ENCODE results near the gene NFE2L1.

NFE2L1 gene

DNA sequence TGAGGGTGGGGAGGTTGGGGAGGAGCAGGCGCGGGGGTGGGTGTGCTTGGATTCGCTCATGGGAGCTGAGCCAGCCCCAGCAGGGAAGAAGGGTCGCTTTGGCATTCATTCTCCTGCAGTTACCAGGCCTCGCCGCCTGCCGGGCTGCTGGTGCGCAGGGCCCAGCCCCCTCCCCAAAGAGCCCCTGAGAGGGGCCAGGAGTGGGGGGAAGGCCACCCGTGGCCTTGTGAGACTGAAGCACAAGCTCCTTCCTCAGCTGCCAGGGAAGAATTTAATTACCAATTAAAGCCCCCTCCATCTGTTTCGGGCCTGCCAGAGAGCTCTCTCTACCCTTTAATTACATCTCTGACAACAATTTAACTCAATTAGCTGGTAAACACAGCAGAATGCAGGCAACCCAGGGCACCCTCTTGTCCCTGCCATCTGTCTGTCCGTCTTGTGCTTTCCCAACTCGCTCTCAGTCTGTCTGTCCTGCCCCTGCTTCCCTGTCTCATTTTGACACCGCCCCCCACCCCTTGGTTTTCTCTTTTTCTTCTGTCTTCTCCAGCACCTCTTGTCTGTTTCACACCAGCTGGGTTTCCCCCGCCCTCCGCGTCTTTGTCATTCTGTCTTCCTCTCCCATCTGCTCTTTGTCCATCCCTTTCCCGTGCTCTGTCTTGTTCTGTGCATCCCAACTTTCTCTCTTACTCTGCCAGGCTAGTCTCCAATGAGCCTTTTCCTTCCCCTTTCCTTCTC, 44.6 kb upstream of the NFE2L1 start:
- Histone ChIP-seq H3K27me3 (no peaks in the 10 kb centered on the region), H3K4me1 (peaks cover 52% of the 10 kb centered on the region), H3K9me3 (no peaks in the 10 kb centered on the region), H3K4me3 (ENCODE audit: low read depth, low read length) (peak overlapping the region; percentile 30), H3K36me3 (no peaks in the 10 kb centered on the region)
- TF ChIP-seq, protein P1, sequence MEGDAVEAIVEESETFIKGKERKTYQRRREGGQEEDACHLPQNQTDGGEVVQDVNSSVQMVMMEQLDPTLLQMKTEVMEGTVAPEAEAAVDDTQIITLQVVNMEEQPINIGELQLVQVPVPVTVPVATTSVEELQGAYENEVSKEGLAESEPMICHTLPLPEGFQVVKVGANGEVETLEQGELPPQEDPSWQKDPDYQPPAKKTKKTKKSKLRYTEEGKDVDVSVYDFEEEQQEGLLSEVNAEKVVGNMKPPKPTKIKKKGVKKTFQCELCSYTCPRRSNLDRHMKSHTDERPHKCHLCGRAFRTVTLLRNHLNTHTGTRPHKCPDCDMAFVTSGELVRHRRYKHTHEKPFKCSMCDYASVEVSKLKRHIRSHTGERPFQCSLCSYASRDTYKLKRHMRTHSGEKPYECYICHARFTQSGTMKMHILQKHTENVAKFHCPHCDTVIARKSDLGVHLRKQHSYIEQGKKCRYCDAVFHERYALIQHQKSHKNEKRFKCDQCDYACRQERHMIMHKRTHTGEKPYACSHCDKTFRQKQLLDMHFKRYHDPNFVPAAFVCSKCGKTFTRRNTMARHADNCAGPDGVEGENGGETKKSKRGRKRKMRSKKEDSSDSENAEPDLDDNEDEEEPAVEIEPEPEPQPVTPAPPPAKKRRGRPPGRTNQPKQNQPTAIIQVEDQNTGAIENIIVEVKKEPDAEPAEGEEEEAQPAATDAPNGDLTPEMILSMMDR (IDR thresholded peaks at IDR 0.05; ENCODE audit: low read depth, low read length): peak; percentile 41
- DNase-seq: peak; percentile 96

DNA sequence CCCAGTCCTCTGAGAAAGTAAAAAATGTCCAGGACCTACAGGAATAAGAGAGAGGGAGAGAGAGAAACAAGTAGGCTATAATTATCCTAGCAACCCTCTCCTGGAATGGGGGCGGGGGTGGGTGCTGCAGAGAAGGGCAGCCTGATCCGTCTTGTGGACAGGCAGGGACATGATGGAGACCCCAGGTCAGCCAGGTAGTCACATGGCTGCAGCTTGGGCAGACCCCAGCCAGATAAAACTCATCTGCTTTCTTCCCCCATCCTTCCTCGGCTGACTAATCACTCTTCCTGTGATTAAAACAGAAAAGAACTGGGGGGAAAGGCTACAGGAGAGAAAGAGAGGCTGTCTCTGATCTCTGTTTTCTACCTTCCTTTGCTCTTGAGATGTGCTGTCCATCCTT, 43.2 kb upstream of the NFE2L1 start:
- TF ChIP-seq, protein P1 (IDR thresholded peaks at IDR 0.05; ENCODE audit: low read depth, low read length): no peak

DNA sequence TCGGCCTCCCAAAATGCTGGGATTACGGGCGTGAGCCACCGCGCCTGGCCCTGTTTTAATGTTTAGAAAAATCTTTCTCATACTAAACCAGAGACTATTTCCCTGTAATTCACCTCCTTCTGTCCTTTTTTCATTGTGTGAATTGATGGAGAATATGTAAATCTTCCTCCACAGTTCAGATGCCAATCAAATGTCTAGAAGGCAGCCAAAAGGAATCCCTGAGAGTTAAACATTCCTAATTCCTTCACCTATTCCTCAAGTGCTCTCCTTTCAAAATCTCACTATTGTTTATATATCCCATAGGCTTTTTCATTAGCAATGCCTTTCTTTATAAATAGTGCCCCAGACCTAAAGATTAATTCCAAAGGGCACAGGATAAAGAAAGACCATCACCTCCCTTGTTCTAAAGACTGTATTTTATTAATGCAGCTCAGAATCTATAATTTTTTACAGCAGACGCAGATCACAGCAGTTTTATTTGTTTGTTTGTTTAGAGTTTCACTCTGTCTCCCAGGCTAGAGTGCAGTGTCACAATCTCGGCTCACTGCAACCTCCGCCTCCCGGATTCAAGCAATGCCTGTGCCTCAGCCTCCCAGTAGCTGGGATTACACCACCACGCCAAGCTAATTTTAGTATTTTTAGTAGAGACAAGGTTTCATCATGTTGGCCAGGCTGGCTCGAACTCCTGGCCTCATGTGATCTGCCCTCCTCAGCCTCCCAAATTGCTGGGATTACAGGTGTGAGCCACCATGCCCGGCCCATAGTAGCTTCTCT, 41.0 kb upstream of the NFE2L1 start:
- no peaks in the 10 kb centered on the region for H3K36me3 ChIP-seq
- no peaks in the 10 kb centered on the region for H3K27me3 ChIP-seq
- H3K9me3 ChIP-seq: no peaks in the 10 kb centered on the region
- H3K4me3 ChIP-seq (ENCODE audit: low read depth, low read length): no peak overlapping the region
- TF ChIP-seq, protein P1 (IDR thresholded peaks at IDR 0.05; ENCODE audit: low read depth, low read length): no peak
- no peak for DNase-seq
- H3K4me1 ChIP-seq: peaks cover 24% of the 10 kb centered on the region

More for the DNA sequence above, 43.2 kb upstream of the NFE2L1 start:
- no peaks in the 10 kb centered on the region for H3K36me3 ChIP-seq
- peaks cover 41% of the 10 kb centered on the region for H3K4me1 ChIP-seq
- DNase-seq: peak; percentile 50
- H3K4me3 ChIP-seq (ENCODE audit: low read depth, low read length): peak overlapping the region; percentile 30
- no peaks in the 10 kb centered on the region for H3K9me3 ChIP-seq
- H3K27me3 ChIP-seq: no peaks in the 10 kb centered on the region

DNA sequence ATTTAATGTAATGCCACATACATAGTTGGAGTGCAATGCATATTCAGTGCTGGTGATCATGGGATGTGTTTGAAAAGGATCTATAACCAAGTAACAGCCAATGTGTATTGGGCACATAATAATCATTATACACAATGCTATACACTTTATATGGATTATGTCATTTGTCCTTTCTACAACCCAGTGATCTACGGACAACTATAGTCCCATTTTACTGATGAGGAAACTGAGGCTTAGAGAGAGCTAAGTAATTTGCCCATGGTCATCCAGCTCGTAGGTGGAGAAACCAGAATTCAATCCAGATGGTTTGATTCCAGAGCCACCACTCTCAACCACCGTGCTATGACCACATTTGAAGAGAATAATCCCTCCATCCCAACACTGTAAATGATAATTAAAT, 38.0 kb upstream of the NFE2L1 start:
- peaks cover 35% of the 10 kb centered on the region for H3K4me1 ChIP-seq
- TF ChIP-seq, protein P1 (IDR thresholded peaks at IDR 0.05; ENCODE audit: low read depth, low read length): no peak
- H3K27me3 ChIP-seq: no peaks in the 10 kb centered on the region
- H3K9me3 ChIP-seq: no peaks in the 10 kb centered on the region
- H3K36me3 ChIP-seq: no peaks in the 10 kb centered on the region
- no peak overlapping the region for H3K4me3 ChIP-seq (ENCODE audit: low read depth, low read length)
- no peak for DNase-seq

DNA sequence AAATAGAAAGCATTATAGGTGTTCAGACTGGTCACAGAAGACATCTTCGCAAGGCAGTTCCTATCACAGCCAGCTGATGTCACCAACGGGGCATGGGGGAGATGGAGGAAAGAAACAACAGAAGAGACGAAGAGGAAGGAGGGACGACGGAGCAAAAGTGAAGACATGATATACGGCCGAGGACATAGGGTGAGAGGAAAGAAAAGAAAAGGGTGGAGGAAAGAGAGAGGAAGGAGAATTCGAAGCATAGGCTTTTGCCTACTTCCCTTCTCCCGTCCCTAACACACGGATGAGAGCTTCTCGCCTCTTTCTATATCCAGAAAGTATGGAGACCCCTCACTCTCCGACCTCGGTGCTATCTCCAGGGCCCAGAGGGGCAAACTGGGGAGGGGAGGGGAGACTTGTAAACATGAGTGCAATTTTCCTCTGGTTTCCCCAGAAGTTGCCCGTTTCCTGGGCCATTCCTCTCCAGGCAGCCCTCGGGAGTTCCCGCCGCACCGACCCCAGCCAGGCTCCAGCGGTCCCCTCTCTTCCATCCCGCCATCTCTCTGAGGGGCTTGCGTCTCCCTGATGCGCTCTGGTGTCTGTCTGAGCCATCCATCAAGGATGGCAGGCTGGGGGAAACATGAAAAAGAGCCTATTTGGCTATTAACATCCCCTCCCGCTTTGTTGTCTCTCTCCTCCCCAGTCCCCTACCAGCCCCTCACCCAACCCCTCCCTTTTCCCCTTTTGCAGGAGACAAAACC, 36.6 kb upstream of the NFE2L1 start:
- no peaks in the 10 kb centered on the region for H3K9me3 ChIP-seq
- peaks cover 37% of the 10 kb centered on the region for H3K4me1 ChIP-seq
- H3K27me3 ChIP-seq: no peaks in the 10 kb centered on the region
- TF ChIP-seq, protein P1 (IDR thresholded peaks at IDR 0.05; ENCODE audit: low read depth, low read length): peak; percentile 83
- H3K4me3 ChIP-seq (ENCODE audit: low read depth, low read length): peak overlapping the region; percentile 59
- H3K36me3 ChIP-seq: no peaks in the 10 kb centered on the region
- peak; percentile 76 for DNase-seq
